K562 (cell line): ENCODE measurements around the gene ANOS1.

Experiments used
- EZH2 ChIP-seq: IDR thresholded peaks from 2 replicates; pipeline ENCODE4 v1.6.1; 2012; ENCODE audit warnings: low read depth, mild to moderate bottlenecking, inconsistent platforms, low read length, borderline replicate concordance
- HLTF ChIP-seq: fragments of 450-650 bp; IDR thresholded peaks from 2 replicates; pipeline ENCODE4 v1.6.1; 2016
- ILF3 ChIP-seq: fragments of 450-650 bp; IDR thresholded peaks from 2 replicates; pipeline ENCODE4 v1.6.1; 2018; ENCODE audit warnings: antibody characterized with exemption, mild to moderate bottlenecking, moderate library complexity, borderline replicate concordance
- MCM7 ChIP-seq, 2 experiments: fragments of 450-650 bp; IDR thresholded peaks; 2 replicates each; pipeline ENCODE4 v1.6.1; 2016 to 2018
- NFE2 ChIP-seq: IDR thresholded peaks from 2 replicates; pipeline ENCODE4 v1.6.1; 2014; ENCODE audit warnings: antibody characterized with exemption, low read depth
- SIN3A ChIP-seq, 2 experiments: fragments of 150-350 bp in 1 of 2; IDR thresholded peaks; 2 replicates each; pipeline ENCODE4 v1.6.1; 2011 to 2016; ENCODE audit warnings: borderline replicate concordance in 2 of 2, low read depth in 2 of 2, low read length in 2 of 2, mild to moderate bottlenecking in 2 of 2, moderate library complexity in 2 of 2; ENCODE audit not compliant: control insufficient read depth in 1 of 2
- ZBTB8A ChIP-seq: fragments of 450-650 bp; IDR thresholded peaks from 2 replicates; pipeline ENCODE4 v1.6.1; 2018; ENCODE audit warnings: mild to moderate bottlenecking, moderate library complexity; ENCODE audit not compliant: partially characterized antibody
- ZNF274 ChIP-seq: IDR thresholded peaks from 2 replicates; pipeline ENCODE4 v1.6.1; 2011; ENCODE audit warnings: low read depth, mild to moderate bottlenecking, low read length, moderate library complexity, borderline replicate concordance
- TF ChIP-seq, protein P1 (sequence below): sonication (generic); formaldehyde crosslinking; IDR thresholded peaks from 2 replicates; pipeline ENCODE4 v1.8.1; 2023; ENCODE audit warnings: mild to moderate bottlenecking, missing genetic modification reagents

DNA sequence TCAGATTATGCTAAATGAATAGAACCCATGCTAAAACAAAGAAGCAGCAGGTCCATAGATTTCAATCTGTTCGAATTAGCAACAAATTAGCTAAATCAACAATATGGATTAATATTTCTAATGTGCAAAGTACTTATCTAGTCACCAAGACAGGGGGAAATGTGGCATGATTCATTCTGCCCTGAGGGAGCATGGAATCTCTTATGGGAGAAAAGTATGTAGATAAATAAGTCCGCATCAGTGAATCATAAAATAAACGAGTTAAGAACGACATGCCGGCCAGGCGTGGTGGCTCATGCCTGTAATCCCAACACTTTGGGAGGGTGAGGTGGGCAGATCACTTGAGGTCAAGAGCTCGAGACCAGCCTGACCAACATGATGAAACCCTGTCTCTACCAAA, 102.1 kb downstream of the ANOS1 start:
- TF ChIP-seq ZNF274 (no peak), NFE2 (no peak), MCM7 (IDR thresholded peaks at IDR 0.05) (no peak), EZH2 (no peak), SIN3A (IDR thresholded peaks at IDR 0.05; ENCODE audit: borderline replicate concordance in 2 of 2, control insufficient read depth in 1 of 2, low read depth in 2 of 2, low read length in 2 of 2) (no peak), ILF3 (no peak), ZBTB8A (no peak), HLTF (no peak)
- TF ChIP-seq, protein P1, sequence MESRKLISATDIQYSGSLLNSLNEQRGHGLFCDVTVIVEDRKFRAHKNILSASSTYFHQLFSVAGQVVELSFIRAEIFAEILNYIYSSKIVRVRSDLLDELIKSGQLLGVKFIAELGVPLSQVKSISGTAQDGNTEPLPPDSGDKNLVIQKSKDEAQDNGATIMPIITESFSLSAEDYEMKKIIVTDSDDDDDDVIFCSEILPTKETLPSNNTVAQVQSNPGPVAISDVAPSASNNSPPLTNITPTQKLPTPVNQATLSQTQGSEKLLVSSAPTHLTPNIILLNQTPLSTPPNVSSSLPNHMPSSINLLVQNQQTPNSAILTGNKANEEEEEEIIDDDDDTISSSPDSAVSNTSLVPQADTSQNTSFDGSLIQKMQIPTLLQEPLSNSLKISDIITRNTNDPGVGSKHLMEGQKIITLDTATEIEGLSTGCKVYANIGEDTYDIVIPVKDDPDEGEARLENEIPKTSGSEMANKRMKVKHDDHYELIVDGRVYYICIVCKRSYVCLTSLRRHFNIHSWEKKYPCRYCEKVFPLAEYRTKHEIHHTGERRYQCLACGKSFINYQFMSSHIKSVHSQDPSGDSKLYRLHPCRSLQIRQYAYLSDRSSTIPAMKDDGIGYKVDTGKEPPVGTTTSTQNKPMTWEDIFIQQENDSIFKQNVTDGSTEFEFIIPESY (CRISPR knock-in tag), result no peak
